ENCODE measurements around the gene HPS4.

GRCh38 chr22:26516503-26516902, 32.9 kb upstream of the HPS4 start:
- TF ChIP-seq CTCF (IDR thresholded peaks at IDR 0.05; ENCODE audit: control extremely low read depth in 1 of 3, insufficient read depth in 1 of 3, low read depth in 1 of 3, low read length in 3 of 3) = no peak
- no peak for TF ChIP-seq TEAD4 (IDR thresholded peaks at IDR 0.05; ENCODE audit: low read depth, low read length)

Measured in H1 (cell line).